K562 (cell line): Measurements from ENCODE around the gene COQ3. TPM values are rescaled to one million over a fixed set of nuclear protein-coding genes. Genes with fewer than 3 reads are reported as not detected.
A peak's percentile ranks its signal among the peaks of the same experiment; 100 is the strongest.

ENCODE experiments used
- ARHGAP35 ChIP-seq: fragments of 450-650 bp; IDR thresholded peaks from 2 replicates; pipeline ENCODE4 v1.6.1; 2018; ENCODE audit not compliant: partially characterized antibody
- BRD9 ChIP-seq: fragments of 450-650 bp; IDR thresholded peaks from 2 replicates; pipeline ENCODE4 v1.6.1; 2018; ENCODE audit warnings: low read depth; ENCODE audit not compliant: partially characterized antibody
- COPS2 ChIP-seq: fragments of 450-650 bp; conservative IDR thresholded peaks from 2 replicates; pipeline ENCODE4 v1.6.1; 2016; ENCODE audit warnings: mild to moderate bottlenecking, moderate library complexity
- FUS ChIP-seq: fragments of 200-400 bp; formaldehyde crosslinking; optimal IDR thresholded peaks from 2 replicates; pipeline ENCODE3; 2017; ENCODE audit warnings: low read depth, low read length
- GABPA ChIP-seq: fragments of 200-800 bp; sonication (Bioruptor generic); conservative IDR thresholded peaks from 2 replicates; pipeline ENCODE4 v1.6.1; 2016; ENCODE audit warnings: low read depth, missing genetic modification characterization, missing compliant biosample characterization
- MTA3 ChIP-seq: fragments of 450-650 bp; formaldehyde crosslinking; IDR thresholded peaks from 2 replicates; pipeline ENCODE4 v1.6.1; 2017; ENCODE audit warnings: mild to moderate bottlenecking, borderline replicate concordance
- NFXL1 ChIP-seq: fragments of 450-650 bp; formaldehyde crosslinking; IDR thresholded peaks from 2 replicates; pipeline ENCODE4 v1.4.0; 2021; ENCODE audit warnings: mild to moderate bottlenecking
- RBM14 ChIP-seq: fragments of 200-400 bp; formaldehyde crosslinking; IDR thresholded peaks from 2 replicates; pipeline ENCODE4 v1.6.1; 2018; ENCODE audit warnings: low read depth, mild to moderate bottlenecking, low read length, moderate library complexity, borderline replicate concordance; ENCODE audit not compliant: insufficient read depth
- SAP30 ChIP-seq: fragments of 200-600 bp; sonication (generic); IDR thresholded peaks from 2 replicates; pipeline ENCODE4 v1.6.1; 2012; ENCODE audit warnings: borderline replicate concordance, low read depth, mild to moderate bottlenecking, moderate library complexity, low read length, control low read depth, inconsistent platforms; ENCODE audit not compliant: insufficient read depth, poor library complexity, severe bottlenecking
- ZBTB43 ChIP-seq: sonication (generic); formaldehyde crosslinking; IDR thresholded peaks from 2 replicates; pipeline ENCODE4 v1.8.0; 2023; ENCODE audit warnings: mild to moderate bottlenecking, missing genetic modification reagents
- ZNF23 ChIP-seq: fragments of 250-450 bp; sonication (Bioruptor Pico); IDR thresholded peaks from 2 replicates; pipeline ENCODE4 v1.4.0; 2020; ENCODE audit warnings: mild to moderate bottlenecking
- ZNF384 ChIP-seq: IDR thresholded peaks from 2 replicates; pipeline ENCODE4 v1.6.1; 2012; ENCODE audit warnings: low read depth, low read length, improper control_type of control experiment
- ZNF444 ChIP-seq: fragments of 250-450 bp; sonication (Bioruptor Pico); IDR thresholded peaks from 2 replicates; pipeline ENCODE4 v1.4.0; 2020; ENCODE audit warnings: mild to moderate bottlenecking, moderate library complexity
- ZNF584 ChIP-seq: fragments of 200-800 bp; sonication (Bioruptor generic); IDR thresholded peaks from 2 replicates; pipeline ENCODE4 v1.6.1; 2016; ENCODE audit warnings: low read depth, mild to moderate bottlenecking, missing genetic modification characterization, missing compliant biosample characterization
- polyA plus RNA-seq, 8 experiments: library from polyadenylated mRNA; depleted of rRNA in 4 of 8; stranded (reverse) in 5 of 8; unstranded in 3 of 8; fragments of >200 nt; fragmentation: Nextera tagmentation in 2 of 8; fragmentation: Illumina TruSeq in 1 of 8; extraction: Ambion mirVana in 2 of 8; extraction: Trizol in 1 of 8; gene quantifications; 2 replicates each; pipeline versions ENCODE4 v1.2.1 to v1.2.3, GENCODE V29; 2011 to 2014; ENCODE audit warnings: inconsistent platforms in 1 of 8, missing spikeins in 1 of 8
- total RNA-seq, 7 experiments: library from RNA; depleted of rRNA in 6 of 7; stranded (reverse); fragments of >200 nt in 6 of 7; fragmentation: Illumina TruSeq in 2 of 7; extraction: Trizol in 2 of 7; gene quantifications; 2 replicates each; pipeline versions ENCODE4 v1.2.1 to v1.2.3, GENCODE V29; 2011 to 2021; ENCODE audit warnings: low replicate concordance in 1 of 7
- TF ChIP-seq, protein P1 (sequence below): fragments of 250-450 bp; sonication (Bioruptor Pico); IDR thresholded peaks from 2 replicates; pipeline ENCODE4 v1.4.0; 2020; ENCODE audit warnings: mild to moderate bottlenecking, moderate library complexity, borderline replicate concordance
- TF ChIP-seq, protein P2 (sequence below): IDR thresholded peaks from 2 replicates; pipeline ENCODE4 v1.6.1; 2012; ENCODE audit warnings: low read depth, low read length, improper control_type of control experiment, borderline replicate concordance
- TF ChIP-seq, protein P3 (sequence below): fragments of 250-450 bp; sonication (Bioruptor Pico); IDR thresholded peaks from 2 replicates; pipeline ENCODE4 v1.8.0; 2022; ENCODE audit warnings: inconsistent platforms, mild to moderate bottlenecking, moderate library complexity, borderline replicate concordance
- TF ChIP-seq, protein P4 (sequence below): fragments of 450-650 bp; IDR thresholded peaks from 2 replicates; pipeline ENCODE4 v1.7.0; 2016; ENCODE audit warnings: borderline replicate concordance

Gene COQ3
- total and polyA plus RNA-seq, 9 of the 15 experiments (the other 6 are each of a cell fraction or from before 2014, with no cell fraction given): 16.9 to 137 (median 33.9) TPM

GRCh38 chr6:99425647-99426450 is 31.9 kb upstream of the COQ3 start (continued):
- TF ChIP-seq RBM14: no peak
- no peak for TF ChIP-seq GABPA (tag)
- no peak for TF ChIP-seq FUS
- peak; percentile 97 for TF ChIP-seq MTA3
- TF ChIP-seq, protein P1, sequence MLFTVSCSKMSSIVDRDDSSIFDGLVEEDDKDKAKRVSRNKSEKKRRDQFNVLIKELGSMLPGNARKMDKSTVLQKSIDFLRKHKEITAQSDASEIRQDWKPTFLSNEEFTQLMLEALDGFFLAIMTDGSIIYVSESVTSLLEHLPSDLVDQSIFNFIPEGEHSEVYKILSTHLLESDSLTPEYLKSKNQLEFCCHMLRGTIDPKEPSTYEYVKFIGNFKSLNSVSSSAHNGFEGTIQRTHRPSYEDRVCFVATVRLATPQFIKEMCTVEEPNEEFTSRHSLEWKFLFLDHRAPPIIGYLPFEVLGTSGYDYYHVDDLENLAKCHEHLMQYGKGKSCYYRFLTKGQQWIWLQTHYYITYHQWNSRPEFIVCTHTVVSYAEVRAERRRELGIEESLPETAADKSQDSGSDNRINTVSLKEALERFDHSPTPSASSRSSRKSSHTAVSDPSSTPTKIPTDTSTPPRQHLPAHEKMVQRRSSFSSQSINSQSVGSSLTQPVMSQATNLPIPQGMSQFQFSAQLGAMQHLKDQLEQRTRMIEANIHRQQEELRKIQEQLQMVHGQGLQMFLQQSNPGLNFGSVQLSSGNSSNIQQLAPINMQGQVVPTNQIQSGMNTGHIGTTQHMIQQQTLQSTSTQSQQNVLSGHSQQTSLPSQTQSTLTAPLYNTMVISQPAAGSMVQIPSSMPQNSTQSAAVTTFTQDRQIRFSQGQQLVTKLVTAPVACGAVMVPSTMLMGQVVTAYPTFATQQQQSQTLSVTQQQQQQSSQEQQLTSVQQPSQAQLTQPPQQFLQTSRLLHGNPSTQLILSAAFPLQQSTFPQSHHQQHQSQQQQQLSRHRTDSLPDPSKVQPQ (CRISPR knock-in tag): no peak
- TF ChIP-seq, protein P2, sequence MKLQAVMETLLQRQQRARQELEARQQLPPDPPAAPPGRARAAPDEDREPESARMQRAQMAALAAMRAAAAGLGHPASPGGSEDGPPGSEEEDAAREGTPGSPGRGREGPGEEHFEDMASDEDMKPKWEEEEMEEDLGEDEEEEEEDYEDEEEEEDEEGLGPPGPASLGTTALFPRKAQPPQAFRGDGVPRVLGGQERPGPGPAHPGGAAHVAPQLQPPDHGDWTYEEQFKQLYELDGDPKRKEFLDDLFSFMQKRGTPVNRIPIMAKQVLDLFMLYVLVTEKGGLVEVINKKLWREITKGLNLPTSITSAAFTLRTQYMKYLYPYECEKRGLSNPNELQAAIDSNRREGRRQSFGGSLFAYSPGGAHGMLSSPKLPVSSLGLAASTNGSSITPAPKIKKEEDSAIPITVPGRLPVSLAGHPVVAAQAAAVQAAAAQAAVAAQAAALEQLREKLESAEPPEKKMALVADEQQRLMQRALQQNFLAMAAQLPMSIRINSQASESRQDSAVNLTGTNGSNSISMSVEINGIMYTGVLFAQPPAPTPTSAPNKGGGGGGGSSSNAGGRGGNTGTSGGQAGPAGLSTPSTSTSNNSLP: 0 out of 2 replicates have a peak, but pooled peaks have one; percentile 24
- peak; percentile 94 for TF ChIP-seq BRD9
- TF ChIP-seq ZNF444: no peak
- TF ChIP-seq, protein P3, sequence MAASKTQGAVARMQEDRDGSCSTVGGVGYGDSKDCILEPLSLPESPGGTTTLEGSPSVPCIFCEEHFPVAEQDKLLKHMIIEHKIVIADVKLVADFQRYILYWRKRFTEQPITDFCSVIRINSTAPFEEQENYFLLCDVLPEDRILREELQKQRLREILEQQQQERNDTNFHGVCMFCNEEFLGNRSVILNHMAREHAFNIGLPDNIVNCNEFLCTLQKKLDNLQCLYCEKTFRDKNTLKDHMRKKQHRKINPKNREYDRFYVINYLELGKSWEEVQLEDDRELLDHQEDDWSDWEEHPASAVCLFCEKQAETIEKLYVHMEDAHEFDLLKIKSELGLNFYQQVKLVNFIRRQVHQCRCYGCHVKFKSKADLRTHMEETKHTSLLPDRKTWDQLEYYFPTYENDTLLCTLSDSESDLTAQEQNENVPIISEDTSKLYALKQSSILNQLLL (CRISPR knock-in tag): no peak
- peak; percentile 55; the same call in 1 of the 2 replicates for TF ChIP-seq ZNF584 (CRISPR knock-in tag)
- no peak for TF ChIP-seq ZNF384
- TF ChIP-seq ZBTB43: no peak
- TF ChIP-seq ZNF23 (CRISPR knock-in tag): no peak
- TF ChIP-seq ARHGAP35: no peak
- TF ChIP-seq, protein P4, sequence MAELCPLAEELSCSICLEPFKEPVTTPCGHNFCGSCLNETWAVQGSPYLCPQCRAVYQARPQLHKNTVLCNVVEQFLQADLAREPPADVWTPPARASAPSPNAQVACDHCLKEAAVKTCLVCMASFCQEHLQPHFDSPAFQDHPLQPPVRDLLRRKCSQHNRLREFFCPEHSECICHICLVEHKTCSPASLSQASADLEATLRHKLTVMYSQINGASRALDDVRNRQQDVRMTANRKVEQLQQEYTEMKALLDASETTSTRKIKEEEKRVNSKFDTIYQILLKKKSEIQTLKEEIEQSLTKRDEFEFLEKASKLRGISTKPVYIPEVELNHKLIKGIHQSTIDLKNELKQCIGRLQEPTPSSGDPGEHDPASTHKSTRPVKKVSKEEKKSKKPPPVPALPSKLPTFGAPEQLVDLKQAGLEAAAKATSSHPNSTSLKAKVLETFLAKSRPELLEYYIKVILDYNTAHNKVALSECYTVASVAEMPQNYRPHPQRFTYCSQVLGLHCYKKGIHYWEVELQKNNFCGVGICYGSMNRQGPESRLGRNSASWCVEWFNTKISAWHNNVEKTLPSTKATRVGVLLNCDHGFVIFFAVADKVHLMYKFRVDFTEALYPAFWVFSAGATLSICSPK: no peak
- TF ChIP-seq COPS2: no peak
- TF ChIP-seq SAP30: peak; percentile 63
- TF ChIP-seq NFXL1 (CRISPR knock-in tag): no peak
